Tibial nerve (tissue), 4 donors: ENCODE measurements around the gene GRAMD4.

Experiments
- CTCF ChIP-seq, 5 experiments: fragments of 200-600 bp in 3 of 5; fragments of 450-650 bp in 2 of 5; sonication (generic) in 3 of 5; IDR thresholded peaks; one replicate each; pipeline ENCODE4 v1.5.1; 2016 to 2019; ENCODE audit warnings: antibody characterized with exemption in 5 of 5, mild to moderate bottlenecking in 3 of 5, moderate library complexity in 2 of 5
- EP300 ChIP-seq, 2 donors: sonication (generic); formaldehyde crosslinking; IDR thresholded peaks; one replicate each; pipeline ENCODE4 v1.6.1; 2017; ENCODE audit warnings: antibody characterized with exemption in 2 of 2, mild to moderate bottlenecking in 1 of 2
- POLR2A ChIP-seq, 2 donors: fragments of 450-650 bp; IDR thresholded peaks; one replicate each; pipeline ENCODE4 v1.6.1; 2017; ENCODE audit warnings: antibody characterized with exemption in 2 of 2, mild to moderate bottlenecking in 2 of 2, moderate library complexity in 2 of 2

GRCh38 chr22:46594947-46595298, 25.3 kb upstream of the GRAMD4 start:
- TF ChIP-seq CTCF (IDR thresholded peaks at IDR 0.05) (no peak), POLR2A (IDR thresholded peaks at IDR 0.05) (no peak), EP300 (IDR thresholded peaks at IDR 0.05) (no peak)
